ENCODE results near the gene VPS41. TPM values are rescaled to one million over a fixed set of nuclear protein-coding genes. Genes with fewer than 3 reads are reported as not detected.
A peak's percentile ranks its signal among the peaks of the same experiment; 100 is the strongest.

Gene VPS41
- total and polyA plus RNA-seq, 10 donors, result 11.2 to 97.4 (median 66.2) TPM

- no peak for TF ChIP-seq CTCF (IDR thresholded peaks at IDR 0.05 in 8 of 11, conservative IDR thresholded peaks at IDR 0.05 in 3 of 11)
- no peak for TF ChIP-seq POLR2A (IDR thresholded peaks at IDR 0.05)
- TF ChIP-seq POLR2AphosphoS5 (IDR thresholded peaks at IDR 0.05), result no peak
- Histone ChIP-seq H3K4me3 (no peak overlapping the region), H3K9me3 (no peaks in the 10 kb centered on the region), H3K36me3 (peaks cover 0 to 20% (median 2%) of the 10 kb centered on the region in 6 donors), H3K27ac (no peak overlapping the region), H3K27me3 (replicated peaks in 1 of 7) (no peaks in the 10 kb centered on the region), H3K4me1 (no peaks in the 10 kb centered on the region)
- WGBS, 5 donors, result 85 to 94% (median 88%) methylated on average over 2 of the region's 2 CpGs
- no peak for DNase-seq
- intact Hi-C loops (cut with DNase I; ENCODE audit: low total_unique reads), result no loop called here
These were observed 102.1 kb downstream of the VPS41 start for GRCh38 chr7:38806912-38807311.

GRCh38 chr7:38801786-38802185 lies 107.2 kb downstream of the VPS41 start:
- TF ChIP-seq POLR2AphosphoS5 (IDR thresholded peaks at IDR 0.05) (no peak), CTCF (IDR thresholded peaks at IDR 0.05 in 8 of 11, conservative IDR thresholded peaks at IDR 0.05 in 3 of 11) (no peak), POLR2A (IDR thresholded peaks at IDR 0.05) (no peak)
- no peak overlapping the region for H3K4me3 ChIP-seq
- no peak for DNase-seq
- WGBS, 5 donors, result 67 to 91% (median 83%) methylated on average over 4 of the region's 4 CpGs
- H3K27me3 ChIP-seq (replicated peaks in 1 of 7), result no peaks in the 10 kb centered on the region
- H3K4me1 ChIP-seq, result peaks cover 0 to 4% (median 0%) of the 10 kb centered on the region in 6 donors
- no peaks in the 10 kb centered on the region for H3K9me3 ChIP-seq
- intact Hi-C loops (cut with DNase I; ENCODE audit: low total_unique reads), result no loop called here
- H3K36me3 ChIP-seq, result peaks cover 0 to 24% (median 5%) of the 10 kb centered on the region in 6 donors
- H3K27ac ChIP-seq, result no peak overlapping the region

GRCh38 chr7:38798552-38799267 lies 110.3 kb downstream of the VPS41 start:
- Histone ChIP-seq H3K27me3 (replicated peaks in 1 of 7) (no peaks in the 10 kb centered on the region), H3K4me1 (peaks cover 0 to 5% (median 0%) of the 10 kb centered on the region in 6 donors), H3K27ac (no peak overlapping the region), H3K36me3 (peaks cover 0 to 35% (median 13%) of the 10 kb centered on the region in 6 donors), H3K4me3 (no peak overlapping the region), H3K9me3 (no peaks in the 10 kb centered on the region)
- no peak for TF ChIP-seq POLR2A (IDR thresholded peaks at IDR 0.05)
- no peak for TF ChIP-seq POLR2AphosphoS5 (IDR thresholded peaks at IDR 0.05)
- TF ChIP-seq CTCF (IDR thresholded peaks at IDR 0.05 in 8 of 11, conservative IDR thresholded peaks at IDR 0.05 in 3 of 11), result no peak
- no peak for DNase-seq
- WGBS, 5 donors, result 90 to 96% (median 95%) methylated on average over 7 of the region's 7 CpGs
- intact Hi-C loops (cut with DNase I; ENCODE audit: low total_unique reads), result no loop called here

GRCh38 chr7:38796626-38797501 lies 112.1 kb downstream of the VPS41 start:
- H3K27ac ChIP-seq, result no peak overlapping the region
- H3K4me1 ChIP-seq, result peaks cover 0 to 5% (median 0%) of the 10 kb centered on the region in 6 donors
- no peak for TF ChIP-seq POLR2A (IDR thresholded peaks at IDR 0.05)
- peak; percentile 43 to 79 (median 68) for TF ChIP-seq CTCF (IDR thresholded peaks at IDR 0.05 in 8 of 11, conservative IDR thresholded peaks at IDR 0.05 in 3 of 11)
- no peak for TF ChIP-seq POLR2AphosphoS5 (IDR thresholded peaks at IDR 0.05)
- no peak for DNase-seq
- no peak overlapping the region for H3K4me3 ChIP-seq
- intact Hi-C loops (cut with DNase I; ENCODE audit: low total_unique reads), result loop anchor here (2.0 kb wide), 1 partner anchor 722 kb away; no protein-coding TSS in a partner anchor
- H3K9me3 ChIP-seq, result no peaks in the 10 kb centered on the region
- H3K36me3 ChIP-seq, result peaks cover 0 to 53% (median 18%) of the 10 kb centered on the region in 6 donors
- WGBS, 5 donors, result 39 to 46% (median 41%) methylated on average over 8 of the region's 8 CpGs
- no peaks in the 10 kb centered on the region for H3K27me3 ChIP-seq (replicated peaks in 1 of 7)
